ENCODE data around the gene LBR. TPM values are rescaled to one million over a fixed set of nuclear protein-coding genes. Genes with fewer than 3 reads are reported as not detected.
A peak's percentile ranks its signal among the peaks of the same experiment; 100 is the strongest.

LBR gene
- total RNA-seq, 2 donors from 2014 or later = 18.2 to 21.1 TPM

DNA sequence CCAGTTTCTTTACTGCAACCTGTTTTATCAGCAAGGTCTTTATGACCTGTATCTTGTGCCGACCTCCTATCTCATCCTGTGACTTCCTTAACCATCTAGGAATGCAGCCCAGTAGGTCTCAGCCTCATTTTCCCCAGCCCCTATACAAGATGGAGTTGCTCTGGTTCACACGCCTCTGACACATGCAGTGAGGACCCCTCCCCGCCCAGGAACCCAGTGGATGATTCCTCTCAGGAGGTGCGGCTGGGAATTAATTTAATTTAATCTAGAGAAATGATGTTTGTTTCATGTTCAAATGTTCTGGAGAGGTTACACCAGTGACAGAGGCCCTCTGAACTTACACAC, 39.0 kb upstream of the LBR start:
- intact Hi-C loops (cut with DNase I) = no loop called here

GRCh38 chr1:225465793-225466517, 38.1 kb upstream of the LBR start:
- intact Hi-C loops (cut with DNase I) = no loop called here
- ATAC-seq (no peak), DNase-seq (no peak)

More for the DNA sequence above, 39.0 kb upstream of the LBR start:
- DNase-seq = no peak
- no peak for ATAC-seq

GRCh38 chr1:225464851-225465792, 37.3 kb upstream of the LBR start:
- ATAC-seq (no peak), DNase-seq (no peak)
- intact Hi-C loops (cut with DNase I) = no loop called here

- intact Hi-C loops (cut with DNase I) = no loop called here
- DNase-seq = no peak
- ATAC-seq = no peak
Measured at GRCh38 chr1:225462714-225463574, 35.1 kb upstream of the LBR start.

GRCh38 chr1:225462429-225462713, 34.5 kb upstream of the LBR start:
- ATAC-seq (no peak), DNase-seq (no peak)
- intact Hi-C loops (cut with DNase I) = no loop called here

GRCh38 chr1:225461533-225462428, 33.9 kb upstream of the LBR start:
- DNase-seq (no peak), ATAC-seq (peak; percentile 8 to 50)

GRCh38 chr1:225460737-225461532, 33.1 kb upstream of the LBR start:
- peak in 1 of 2 donors; percentile 39 for ATAC-seq
- no peak for DNase-seq
- intact Hi-C loops (cut with DNase I) = no loop called here

More at GRCh38 chr1:225461533-225462428, 33.9 kb upstream of the LBR start:
- intact Hi-C loops (cut with DNase I) = no loop called here

DNA sequence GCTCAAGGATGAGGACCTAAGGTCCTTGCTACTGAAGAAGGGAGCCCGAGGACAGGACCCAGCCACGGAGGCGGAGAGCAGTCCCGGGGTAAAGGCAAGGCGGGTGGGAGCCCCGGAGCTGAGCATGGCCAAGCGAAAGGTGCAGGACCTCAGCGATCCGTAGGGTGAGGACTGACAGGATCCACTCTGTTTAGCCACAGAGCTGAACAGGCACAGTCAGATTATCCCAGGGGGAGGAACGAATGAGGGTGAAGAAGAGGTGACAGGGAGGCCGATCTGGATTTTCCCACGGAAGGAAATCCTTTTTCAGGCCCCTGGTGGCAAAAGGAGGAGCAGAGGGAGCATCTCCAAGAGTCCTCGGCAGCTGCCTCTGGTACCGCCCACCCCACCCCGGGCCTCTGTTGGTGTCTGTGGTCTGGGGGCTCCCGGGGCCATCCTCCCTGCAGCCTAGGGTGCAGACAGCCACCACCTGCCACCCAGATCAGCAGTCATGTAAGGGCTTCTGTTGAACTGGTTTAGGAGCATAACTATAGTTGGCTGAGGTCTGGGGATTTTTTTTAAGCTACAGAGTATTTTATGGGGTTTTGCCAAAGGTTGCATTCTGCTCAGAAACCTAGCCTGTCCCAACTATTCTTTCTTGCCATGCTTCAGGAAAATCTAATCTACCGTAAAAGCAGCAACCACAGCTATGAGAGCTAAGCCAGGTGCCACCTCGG, 32.3 kb upstream of the LBR start:
- intact Hi-C loops (cut with DNase I) = no loop called here
- ATAC-seq = no peak
- no peak for DNase-seq

- intact Hi-C loops (cut with DNase I) = no loop called here
- ATAC-seq = no peak
- DNase-seq = no peak
Measured at GRCh38 chr1:225458222-225458631, 30.4 kb upstream of the LBR start.

DNA sequence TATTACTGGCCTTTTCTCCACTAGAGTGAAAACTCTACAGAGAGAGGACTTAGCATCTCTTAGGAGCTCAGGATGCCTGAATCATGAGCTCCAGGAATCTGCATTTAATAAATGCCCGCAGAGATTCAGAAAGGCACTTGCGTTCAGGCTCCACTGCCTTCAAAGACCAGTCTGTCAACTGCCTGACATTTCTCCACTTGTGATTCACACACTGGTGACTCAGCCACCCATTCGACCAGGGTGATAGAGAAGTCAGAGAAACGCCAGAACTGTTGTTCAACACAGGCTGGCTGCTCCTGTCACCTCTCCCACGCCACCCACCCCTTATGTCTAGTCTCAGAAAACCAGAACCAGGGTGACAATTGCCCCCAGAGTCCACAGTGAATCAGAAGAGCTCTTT, 26.9 kb upstream of the LBR start:
- intact Hi-C loops (cut with DNase I) = no loop called here
- ATAC-seq (peak; percentile 39 to 80), DNase-seq (no peak)

GRCh38 chr1:225453797-225454648, 26.2 kb upstream of the LBR start:
- ATAC-seq (no peak), DNase-seq (no peak)
- intact Hi-C loops (cut with DNase I) = no loop called here

GRCh38 chr1:225451840-225452515, 24.1 kb upstream of the LBR start:
- ATAC-seq (no peak), DNase-seq (no peak)
- intact Hi-C loops (cut with DNase I) = no loop called here

DNA sequence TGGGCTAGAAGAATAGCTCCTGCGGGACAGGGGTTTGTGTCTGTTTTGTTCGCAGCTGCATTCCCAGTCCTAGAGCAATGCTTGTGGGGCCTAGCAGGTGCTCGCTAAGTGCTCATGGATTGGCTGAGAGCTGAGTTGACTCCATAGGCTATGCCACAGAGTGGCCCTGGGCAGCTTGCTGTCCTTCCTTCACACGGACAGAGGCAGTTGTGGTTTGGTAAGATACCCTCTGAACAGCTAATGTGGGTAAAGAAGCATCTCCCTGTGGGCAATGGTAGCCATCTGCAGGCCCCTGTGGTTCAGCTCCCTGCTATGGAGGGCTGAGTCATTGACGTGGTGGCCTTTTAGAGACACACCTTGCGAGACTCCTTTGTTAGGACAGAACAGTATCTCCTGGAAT, 23.5 kb upstream of the LBR start:
- DNase-seq (no peak), ATAC-seq (no peak)
- intact Hi-C loops (cut with DNase I) = no loop called here

DNA sequence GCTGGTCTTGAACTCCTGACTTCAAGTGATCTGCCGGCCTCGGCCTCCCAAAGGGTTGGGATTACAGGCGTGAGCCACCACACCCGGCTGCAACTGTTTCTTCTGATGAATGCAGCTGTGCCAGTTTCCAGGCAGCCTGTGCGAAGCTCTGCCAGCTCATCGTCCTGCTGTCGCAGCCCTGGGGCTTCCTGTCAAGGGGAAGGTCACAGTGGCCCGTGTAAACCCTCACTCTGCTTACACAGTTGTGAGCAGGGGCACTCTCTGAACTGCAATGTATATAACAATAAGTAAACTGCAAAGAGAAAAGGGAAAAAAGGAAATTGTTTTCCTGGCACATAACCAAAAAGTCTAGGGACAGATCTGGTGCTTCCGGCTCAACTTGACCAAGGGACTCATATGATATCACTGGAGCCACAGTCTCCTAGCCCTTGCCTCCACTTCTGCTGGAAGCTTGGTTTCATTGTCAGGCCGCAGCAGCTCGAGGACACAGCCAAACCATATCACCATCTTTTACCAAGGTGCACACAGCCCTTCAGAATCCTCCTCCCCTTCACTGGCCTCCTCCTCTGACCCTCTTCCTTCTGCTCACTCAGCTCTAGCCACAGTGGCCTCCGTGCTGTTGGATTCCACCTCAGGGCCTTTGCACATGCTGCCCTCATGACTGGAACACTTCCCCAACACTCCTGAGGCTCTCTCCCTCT, 22.8 kb upstream of the LBR start:
- peak in 1 of 2 donors; percentile 12 for ATAC-seq
- no peak for DNase-seq
- intact Hi-C loops (cut with DNase I) = no loop called here

DNA sequence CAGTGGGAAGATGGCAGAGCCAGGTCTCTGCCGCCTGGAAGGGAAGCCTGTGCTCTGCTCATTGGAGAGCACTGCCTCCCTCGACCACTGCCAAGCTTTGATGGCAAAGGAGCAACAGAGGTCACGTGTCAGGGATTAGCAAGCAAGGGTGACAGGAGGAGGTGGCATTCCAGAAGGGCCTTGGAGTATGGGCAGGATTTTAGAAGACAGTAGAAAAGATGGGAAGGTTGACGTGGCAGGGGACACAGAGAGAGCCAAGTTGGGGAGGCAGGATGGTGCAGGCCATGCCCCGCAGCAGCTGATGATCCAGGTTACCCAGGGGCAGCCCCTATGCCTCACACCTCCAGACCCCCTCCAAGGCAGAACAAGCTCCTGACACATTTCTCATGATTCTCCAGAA, 21.9 kb upstream of the LBR start:
- ATAC-seq (no peak), DNase-seq (no peak)
- intact Hi-C loops (cut with DNase I) = no loop called here

All from left cardiac atrium (tissue), 4 donors.